ENCODE results near the gene PTCD2.

Gene PTCD2, protein sequence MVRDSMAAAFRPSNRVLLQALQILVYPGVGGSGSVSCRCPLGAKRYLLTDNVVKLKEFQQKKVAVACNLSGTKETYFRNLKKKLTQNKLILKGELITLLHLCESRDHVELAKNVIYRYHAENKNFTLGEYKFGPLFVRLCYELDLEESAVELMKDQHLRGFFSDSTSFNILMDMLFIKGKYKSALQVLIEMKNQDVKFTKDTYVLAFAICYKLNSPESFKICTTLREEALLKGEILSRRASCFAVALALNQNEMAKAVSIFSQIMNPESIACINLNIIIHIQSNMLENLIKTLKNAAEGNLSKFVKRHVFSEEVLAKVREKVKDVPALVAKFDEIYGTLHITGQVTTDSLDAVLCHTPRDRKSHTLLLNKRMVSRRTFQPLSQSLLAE

GRCh38 chr5:72319976-72320752, at the start of gene PTCD2, which contains the start of gene MRPS27:
Gene PTCD2, plus strand, starts transcription at chr5:72320373. Its CDS starts 10 bp downstream, at chr5:72320383.
Gene MRPS27, minus strand, starts transcription at chr5:72320240. Its CDS starts 19 bp downstream, at chr5:72320221.
- peak; percentile 80 to 85 for DNase-seq (ENCODE audit: low read depth in 2 of 2)

GRCh38 chr5:72271702-72272101, 48.5 kb upstream of the PTCD2 start:
- no peak for DNase-seq (ENCODE audit: low read depth in 2 of 2)

DNA sequence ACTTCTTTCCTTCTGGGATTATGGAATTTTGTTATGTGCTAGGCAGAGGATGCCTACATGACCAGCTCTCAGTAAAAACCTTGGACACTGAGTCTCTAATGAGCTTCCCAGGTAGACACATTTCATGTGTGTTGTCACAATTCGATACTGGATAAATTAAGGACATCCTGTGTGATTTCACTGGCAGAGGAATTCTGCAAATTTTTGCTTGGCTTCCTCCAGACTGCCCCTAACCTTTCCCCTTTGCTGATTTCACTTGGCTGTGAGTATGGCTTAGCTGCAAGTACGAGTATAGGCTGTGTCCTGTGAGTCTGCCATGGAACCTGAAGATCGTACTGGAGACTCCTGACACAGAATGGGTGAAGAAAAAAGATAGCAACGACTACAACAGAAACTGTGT, 47.8 kb upstream of the PTCD2 start:
- DNase-seq (ENCODE audit: low read depth in 2 of 2), result no peak

GRCh38 chr5:72273547-72273946, 46.6 kb upstream of the PTCD2 start:
- DNase-seq (ENCODE audit: low read depth in 2 of 2), result no peak

DNA sequence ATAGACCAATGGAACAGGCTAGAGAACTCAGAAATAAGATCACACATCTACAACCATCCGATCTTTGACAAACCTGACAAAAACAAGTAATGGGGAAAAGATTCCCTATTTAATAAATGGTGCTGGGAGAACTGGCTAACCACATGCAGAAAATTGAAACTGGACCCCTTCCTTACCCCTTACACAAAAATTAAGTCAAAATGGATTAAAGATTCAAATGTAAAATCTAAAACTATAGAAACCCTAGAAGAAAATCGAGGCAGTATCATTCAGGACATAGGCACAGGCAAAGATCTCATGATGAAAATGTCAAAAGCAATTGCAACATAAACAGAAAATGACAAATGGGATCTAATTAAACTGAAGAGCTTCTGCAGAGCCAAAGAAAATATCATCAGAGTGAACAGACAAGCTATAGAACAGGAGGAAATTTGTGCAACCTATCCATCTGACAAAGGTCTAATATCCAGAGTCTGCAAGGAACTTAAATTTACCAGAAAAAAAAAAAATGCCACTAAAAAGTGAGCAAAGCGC, 43.9 kb upstream of the PTCD2 start:
- no peak for DNase-seq (ENCODE audit: low read depth in 2 of 2)

DNA sequence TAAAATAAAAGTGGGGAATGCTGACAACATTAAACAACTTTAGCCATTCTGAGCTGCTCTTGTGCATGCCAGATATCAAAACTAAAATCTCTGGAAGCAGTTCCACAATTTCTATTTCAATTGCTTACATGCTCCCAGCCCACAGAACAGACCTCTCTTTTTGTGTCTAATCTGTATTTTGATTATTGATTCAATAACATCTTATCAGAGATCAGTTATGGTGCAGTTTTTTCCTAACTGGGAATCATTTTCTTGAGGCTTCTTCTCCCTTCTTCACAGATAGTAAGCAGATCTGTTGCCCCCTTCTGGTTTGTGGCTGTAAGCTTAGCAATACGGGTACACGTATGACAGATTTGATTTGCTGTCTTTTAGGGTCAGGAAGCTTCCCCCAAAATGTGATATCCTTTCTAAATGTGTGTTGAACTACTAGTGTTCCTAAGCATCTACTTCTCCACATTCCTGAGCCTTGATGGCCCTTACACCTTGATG, 39.5 kb upstream of the PTCD2 start:
- DNase-seq (ENCODE audit: low read depth in 2 of 2), result no peak

GRCh38 chr5:72281430-72281763, 38.8 kb upstream of the PTCD2 start:
- DNase-seq (ENCODE audit: low read depth in 2 of 2), result no peak

DNA sequence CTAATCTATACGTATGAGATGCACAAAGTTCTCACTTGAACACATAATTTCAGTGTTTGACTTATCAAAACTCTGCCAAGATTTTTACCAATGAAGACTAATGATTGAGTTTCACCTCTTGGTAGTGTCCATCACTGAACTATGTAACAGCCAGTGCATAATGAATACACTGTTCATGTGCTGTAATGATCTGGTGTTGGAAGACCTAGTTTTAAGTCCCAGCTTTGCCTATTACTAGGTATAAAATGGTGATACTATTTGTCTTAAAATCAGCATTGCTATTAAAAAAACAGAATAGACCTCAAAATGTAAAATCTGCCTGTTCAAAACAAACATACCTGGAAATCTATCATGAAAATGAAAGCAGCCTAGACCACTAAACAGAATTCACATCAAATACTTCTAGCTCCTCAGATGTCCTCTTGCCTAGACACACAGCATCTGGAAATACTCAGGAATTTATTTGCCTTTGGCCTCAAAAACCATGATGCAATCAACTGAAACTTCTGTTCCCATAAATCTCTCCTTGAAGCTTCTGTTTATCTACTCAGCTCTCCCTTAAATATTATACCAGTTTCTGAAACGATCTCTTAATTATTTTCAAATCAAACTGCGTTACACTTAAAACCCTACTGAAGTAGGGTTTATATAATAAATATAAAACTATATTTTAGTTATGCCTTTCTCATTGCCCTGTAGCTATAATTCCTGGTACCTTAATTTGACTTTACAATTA, 38.2 kb upstream of the PTCD2 start:
- DNase-seq (ENCODE audit: low read depth in 2 of 2), result no peak

- no peak for DNase-seq (ENCODE audit: low read depth in 2 of 2)
Measured at GRCh38 chr5:72282878-72283277, 37.3 kb upstream of the PTCD2 start.

DNA sequence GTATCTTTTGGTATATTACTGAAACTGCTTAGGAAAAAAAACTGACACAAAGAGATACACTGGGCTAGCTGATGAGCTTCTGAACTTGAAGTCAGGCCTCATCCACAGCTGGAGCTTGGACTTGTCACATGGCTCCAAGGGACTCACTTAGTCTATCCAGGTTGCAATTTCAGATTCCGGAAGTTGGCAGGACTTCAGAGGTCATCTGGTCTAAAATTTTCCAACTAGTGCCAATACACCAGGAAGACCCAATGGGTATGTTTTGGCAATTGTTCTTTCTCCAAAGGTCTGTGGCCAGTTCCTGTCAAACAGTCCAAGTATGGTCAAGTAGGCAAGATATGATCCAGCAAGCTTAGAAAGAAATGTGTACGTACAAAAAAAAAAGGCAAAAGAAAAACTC, 36.8 kb upstream of the PTCD2 start:
- no peak for DNase-seq (ENCODE audit: low read depth in 2 of 2)

DNA sequence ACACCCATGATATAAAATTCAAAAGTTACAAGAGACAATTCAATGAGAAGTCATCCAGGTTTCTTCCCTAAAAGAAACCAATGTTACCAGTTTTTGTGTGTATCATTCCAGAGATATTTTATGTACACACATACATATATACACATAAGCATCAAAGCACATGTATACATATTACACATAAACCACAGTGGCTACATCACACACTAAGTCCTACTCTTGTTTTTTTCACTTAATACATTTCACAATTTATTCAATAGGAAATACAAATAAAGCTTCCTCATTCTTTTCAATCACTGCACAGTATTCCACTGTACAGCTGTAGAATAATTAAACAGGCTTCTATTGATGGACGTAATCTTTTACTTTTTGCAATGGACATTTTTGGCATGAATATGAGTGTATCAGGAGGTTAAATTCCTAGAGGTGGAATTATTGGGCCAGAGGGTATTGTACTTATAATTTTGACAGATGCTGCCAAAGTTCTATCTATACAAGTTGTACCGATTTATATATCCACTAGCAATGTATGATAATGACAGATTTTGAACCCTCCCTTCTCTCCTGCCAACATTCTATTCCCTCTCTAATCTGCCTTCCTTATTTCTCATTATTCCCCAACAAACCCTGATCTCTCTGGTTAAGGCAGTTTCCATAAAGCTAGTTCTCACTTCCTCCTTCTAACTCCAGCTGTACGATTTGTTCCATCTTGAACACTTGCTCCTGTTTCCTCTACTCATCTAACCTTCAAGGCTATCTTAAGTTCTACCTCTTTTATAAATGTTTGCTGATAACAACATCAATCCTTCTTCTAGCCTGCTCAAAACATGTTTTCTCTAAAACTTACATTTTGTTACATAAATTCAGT, 35.4 kb upstream of the PTCD2 start:
- no peak for DNase-seq (ENCODE audit: low read depth in 2 of 2)

- no peak for DNase-seq (ENCODE audit: low read depth in 2 of 2)
Measured at GRCh38 chr5:72285424-72285821, 34.8 kb upstream of the PTCD2 start.

- DNase-seq (ENCODE audit: low read depth in 2 of 2), result no peak
Measured at GRCh38 chr5:72286798-72287197, 33.4 kb upstream of the PTCD2 start.

DNA sequence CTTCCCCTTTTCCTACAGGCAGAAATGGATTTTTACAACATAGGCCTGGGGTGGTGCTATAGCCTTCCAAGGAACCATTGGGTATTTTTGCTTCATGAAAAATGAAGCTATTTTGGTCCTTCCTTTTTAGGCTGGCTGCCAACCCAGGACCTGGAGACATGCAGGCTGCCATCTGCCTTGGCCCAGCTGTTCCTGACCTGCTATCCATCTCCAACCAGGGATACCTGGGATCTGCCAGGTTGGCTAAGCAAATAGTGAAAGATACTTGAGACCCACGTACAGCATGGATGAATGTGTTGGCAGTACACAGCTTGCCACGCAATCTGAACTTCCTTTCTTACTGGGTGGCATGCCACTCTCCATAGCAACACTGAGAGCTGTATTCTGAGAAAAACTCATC, 31.2 kb upstream of the PTCD2 start:
- DNase-seq (ENCODE audit: low read depth in 2 of 2), result no peak

DNA sequence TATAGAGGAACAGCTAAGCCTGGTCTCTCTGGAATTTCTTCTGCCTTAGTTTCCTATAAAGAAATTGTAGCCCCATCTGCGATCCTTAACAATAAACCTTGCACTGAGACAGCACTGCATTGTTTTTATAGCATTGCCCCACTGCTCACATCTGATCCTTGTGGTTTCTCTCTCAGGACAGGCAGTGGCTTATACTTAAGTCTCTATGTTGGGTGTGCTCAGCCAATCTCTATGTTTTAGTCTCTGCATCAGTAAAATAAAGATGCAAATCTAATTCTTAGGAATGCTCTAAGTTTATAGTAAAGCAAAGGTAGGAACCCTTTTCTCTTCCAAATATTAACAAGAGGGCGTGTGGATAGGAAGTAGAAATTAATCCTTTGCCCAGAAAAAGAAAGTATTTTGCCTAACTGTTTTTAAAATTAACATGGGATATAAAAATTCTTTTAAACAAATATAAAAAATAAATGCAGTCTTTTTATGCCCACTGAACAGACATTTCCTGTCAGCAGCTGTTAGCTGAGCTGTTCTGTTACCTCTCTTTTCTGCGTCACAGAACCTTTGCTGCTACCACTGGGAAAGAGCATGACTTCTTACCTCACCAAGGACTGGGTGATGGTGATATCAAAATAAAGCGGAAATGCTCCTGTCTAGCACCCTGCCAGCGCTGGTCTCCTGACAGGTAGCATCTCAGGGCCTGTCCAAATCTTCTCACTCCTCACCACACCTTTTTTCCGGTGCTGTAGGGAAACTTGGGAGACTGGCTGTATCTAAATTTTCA, 29.6 kb upstream of the PTCD2 start:
- no peak for DNase-seq (ENCODE audit: low read depth in 2 of 2)

DNA sequence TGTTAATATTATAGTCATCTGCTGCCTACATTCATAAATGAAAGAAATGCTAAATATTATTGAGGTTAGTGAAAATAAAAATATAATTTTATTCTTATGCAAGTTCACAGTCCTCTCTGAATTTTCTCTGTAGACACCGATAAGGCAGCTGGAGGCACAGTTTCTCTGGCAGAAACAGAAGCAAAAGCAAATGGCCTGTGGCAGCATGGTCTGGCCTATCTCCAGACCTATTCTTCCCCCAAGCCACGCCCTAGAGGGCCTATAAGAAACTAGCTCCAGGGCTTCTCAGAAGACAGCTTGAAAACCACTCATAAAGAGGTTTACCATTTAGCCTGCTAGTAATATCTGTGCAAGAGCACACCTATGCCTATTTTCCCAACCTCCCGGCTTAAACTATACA, 28.6 kb upstream of the PTCD2 start:
- no peak for DNase-seq (ENCODE audit: low read depth in 2 of 2)

- DNase-seq (ENCODE audit: low read depth in 2 of 2), result no peak
Measured at GRCh38 chr5:72292411-72292810, 27.8 kb upstream of the PTCD2 start.

DNA sequence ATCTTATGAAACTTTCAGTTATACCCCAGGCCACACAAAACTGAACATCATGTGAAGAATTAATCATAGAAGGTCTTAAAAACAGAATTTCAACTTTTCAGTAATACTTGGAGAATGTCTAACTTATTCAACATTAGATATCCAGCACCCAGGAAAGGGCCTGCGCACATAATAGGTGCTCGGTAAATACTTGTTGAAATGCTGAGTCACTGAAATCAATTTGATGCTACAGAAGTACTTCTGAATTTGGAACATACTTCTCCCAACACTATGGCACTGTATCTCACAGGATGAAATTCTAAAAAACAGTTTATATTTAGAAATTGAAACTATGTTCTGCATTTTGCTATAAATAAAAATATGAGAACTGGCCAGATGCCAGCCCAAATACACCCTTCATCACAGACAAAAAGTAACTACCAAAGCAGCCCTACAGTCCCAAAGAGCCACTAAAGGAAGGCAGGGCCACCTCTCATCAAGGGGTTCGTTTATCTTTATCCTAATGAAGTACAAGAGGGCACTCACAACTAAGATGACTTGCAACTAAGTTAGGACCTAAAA, 26.6 kb upstream of the PTCD2 start:
- no peak for DNase-seq (ENCODE audit: low read depth in 2 of 2)

DNA sequence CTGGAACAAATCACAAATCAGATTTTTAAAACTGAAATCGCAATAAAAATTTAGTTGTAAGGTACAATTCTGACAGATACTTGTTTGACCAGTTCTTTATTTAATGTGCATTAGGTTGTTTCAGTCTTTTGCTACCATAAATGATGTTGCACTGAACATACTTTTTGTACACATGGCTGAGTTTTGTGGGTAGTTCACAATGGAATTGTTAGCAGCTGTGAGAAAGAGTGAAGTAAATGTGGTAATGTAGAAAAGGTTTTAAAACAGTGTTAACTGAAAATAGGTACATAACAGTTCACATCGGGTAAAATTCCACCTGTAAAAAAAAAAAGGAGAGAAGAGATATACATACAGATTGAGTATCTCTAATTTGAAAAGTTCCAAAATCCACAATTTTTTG, 25.7 kb upstream of the PTCD2 start:
- DNase-seq (ENCODE audit: low read depth in 2 of 2), result no peak

GRCh38 chr5:72295539-72295938, 24.6 kb upstream of the PTCD2 start:
- no peak for DNase-seq (ENCODE audit: low read depth in 2 of 2)

Measured in stimulated activated CD4-positive, alpha-beta T cell treated with anti-CD3 and anti-CD28 coated beads, Interleukin-1b, Interleukin-23, amount 100 ng/mL, for 1 hour (primary cell).